H1 (cell line): ENCODE results near the gene LUC7L3. TPM values are rescaled to one million over a fixed set of nuclear protein-coding genes. Genes with fewer than 3 reads are reported as not detected.

Experiments used
- CTCF ChIA-PET: fragments of 300-600 bp; sonication (Branson Sonifier 250); formaldehyde crosslinking; loops from one replicate; lab custom pipeline; 2021; ENCODE audit not compliant: partially characterized antibody; lab: Charles Lee
- POLR2A ChIA-PET: fragments of 300-600 bp; sonication (Branson Sonifier 250); formaldehyde crosslinking; loops from one replicate; lab custom pipeline; 2021; ENCODE audit warnings: inconsistent platforms; ENCODE audit not compliant: partially characterized antibody; lab: Charles Lee
- DNase-seq, 2 experiments: peaks; one replicate each; pipeline versions ENCODE4 v3.0.0 to v3.0.0-alpha.2; 2010 to 2022; ENCODE audit warnings: low spot score in 2 of 2, low read depth in 1 of 2, mixed read lengths in 1 of 2
- FAIRE-seq: peaks from 2 replicates; lab custom pipeline; 2011; peaks lifted over from hg19 to GRCh38; lab: Jason Lieb, UNC
- H2AFZ ChIP-seq: 2 replicates; pipeline ENCODE4 v1.8.1; 2012; ENCODE audit warnings: low read length, inconsistent platforms
- H2AK5ac ChIP-seq: 2 replicates; pipeline ENCODE4 v1.6.1; 2013; ENCODE audit warnings: low read depth, low read length
- H2BK120ac ChIP-seq: replicated peaks from 2 replicates; pipeline ENCODE3; 2013; ENCODE audit warnings: low read depth, low read length, inconsistent platforms
- H2BK12ac ChIP-seq: 2 replicates; pipeline ENCODE4 v1.6.1; 2013; ENCODE audit warnings: low read depth, low read length
- H2BK15ac ChIP-seq: 2 replicates; pipeline ENCODE4 v1.6.1; 2013; ENCODE audit warnings: low read length
- H2BK20ac ChIP-seq: 2 replicates; pipeline ENCODE4 v1.6.1; 2013; ENCODE audit warnings: low read length
- H2BK5ac ChIP-seq: 2 replicates; pipeline ENCODE4 v1.6.1; 2013; ENCODE audit warnings: low read depth, low read length
- H3K14ac ChIP-seq: 2 replicates; pipeline ENCODE4 v1.6.1; 2013; ENCODE audit warnings: inconsistent platforms; ENCODE audit not compliant: insufficient read length
- H3K18ac ChIP-seq: 2 replicates; pipeline ENCODE4 v1.6.1; 2013; ENCODE audit warnings: low read length; ENCODE audit errors: extremely low read depth
- H3K23ac ChIP-seq: 2 replicates; pipeline ENCODE4 v1.6.1; 2013; ENCODE audit warnings: inconsistent platforms; ENCODE audit not compliant: insufficient read length
- H3K23me2 ChIP-seq: 2 replicates; pipeline ENCODE4 v1.6.1; 2013; ENCODE audit warnings: low read depth, low read length
- H3K27ac ChIP-seq: 2 replicates; pipeline ENCODE4 v1.6.1; 2011; ENCODE audit warnings: low read depth, low read length, inconsistent platforms
- H3K27me3 ChIP-seq, 4 experiments: replicated peaks in 1 of 4; 1 replicate in 1 of 4; 2 replicates in 3 of 4; pipeline versions ENCODE4 v1.6.1 to v1.8.1; 2011 to 2013; ENCODE audit warnings: low read length in 3 of 4, mild to moderate bottlenecking in 3 of 4, inconsistent platforms in 2 of 4, mixed read lengths in 2 of 4, moderate library complexity in 1 of 4; ENCODE audit not compliant: control insufficient read depth in 3 of 4, insufficient read depth in 3 of 4; ENCODE audit errors: extremely low read depth in 1 of 4
- H3K36me3 ChIP-seq, 4 experiments: 2 replicates each; pipeline versions ENCODE4 v1.6.1 to v1.8.1; 2011 to 2013; ENCODE audit warnings: mild to moderate bottlenecking in 4 of 4, low read length in 3 of 4, moderate library complexity in 2 of 4, control low read depth in 1 of 4, inconsistent platforms in 1 of 4; ENCODE audit not compliant: insufficient read depth in 4 of 4, control insufficient read depth in 2 of 4
- H3K4ac ChIP-seq: replicated peaks from 2 replicates; pipeline ENCODE3; 2013; ENCODE audit warnings: low read length, low read depth, mixed read lengths, inconsistent platforms; ENCODE audit not compliant: insufficient read length
- H3K4me1 ChIP-seq, 4 experiments: replicated peaks in 1 of 4; 1 replicate in 1 of 4; 2 replicates in 3 of 4; pipeline versions ENCODE4 v1.6.1 to v1.8.1; 2011 to 2013; ENCODE audit warnings: low read length in 3 of 4, inconsistent platforms in 2 of 4, mixed read lengths in 1 of 4; ENCODE audit not compliant: insufficient read depth in 4 of 4, control insufficient read depth in 3 of 4
- H3K4me2 ChIP-seq, 2 experiments: 2 replicates each; pipeline versions ENCODE4 v1.6.1 to v1.8.1; 2011 to 2013; ENCODE audit warnings: low read depth in 2 of 2, low read length in 2 of 2, control low read depth in 1 of 2, inconsistent platforms in 1 of 2, mild to moderate bottlenecking in 1 of 2; ENCODE audit not compliant: insufficient read depth in 1 of 2
- H3K4me3 ChIP-seq, 4 experiments: fragments of 200-600, 300-600 bp in 1 of 4; sonication (generic), shearing (Covaris generic), sonication (Bioruptor Twin) in 1 of 4; 2 replicates each; pipeline versions ENCODE4 v1.5.1 to v1.8.1; 2011 to 2016; ENCODE audit warnings: low read length in 4 of 4, low read depth in 3 of 4, control low read depth in 2 of 4, inconsistent platforms in 2 of 4, mild to moderate bottlenecking in 2 of 4, mixed read lengths in 1 of 4, moderate library complexity in 1 of 4; ENCODE audit not compliant: insufficient read depth in 2 of 4; ENCODE audit errors: extremely low read depth in 1 of 4
- H3K56ac ChIP-seq: replicated peaks from 2 replicates; pipeline ENCODE3; 2013; ENCODE audit warnings: low read depth, mild to moderate bottlenecking, mixed read lengths, low read length, inconsistent platforms; ENCODE audit not compliant: insufficient read length
- H3K79me1 ChIP-seq: 2 replicates; pipeline ENCODE4 v1.6.1; 2013; ENCODE audit warnings: low read depth, low read length, control low read depth
- H3K79me2 ChIP-seq, 2 experiments: 2 replicates each; pipeline versions ENCODE4 v1.6.1 to v1.8.1; 2012 to 2013; ENCODE audit warnings: low read length in 2 of 2, mild to moderate bottlenecking in 2 of 2, inconsistent platforms in 1 of 2; ENCODE audit not compliant: insufficient read depth in 2 of 2, control insufficient read depth in 1 of 2
- H3K9ac ChIP-seq, 4 experiments: replicated peaks in 1 of 4; 1 replicate in 1 of 4; 2 replicates in 3 of 4; pipeline versions ENCODE4 v1.6.1 to v1.8.1; 2011 to 2013; ENCODE audit warnings: low read depth in 3 of 4, low read length in 3 of 4, control low read depth in 2 of 4, mild to moderate bottlenecking in 2 of 4, moderate library complexity in 2 of 4, inconsistent platforms in 1 of 4; ENCODE audit errors: extremely low read depth in 1 of 4
- H3K9me3 ChIP-seq, 2 experiments: 2 replicates each; pipeline versions ENCODE4 v1.6.1 to v1.8.1; 2012 to 2013; ENCODE audit warnings: mild to moderate bottlenecking in 2 of 2, moderate library complexity in 2 of 2, control low read depth in 1 of 2, inconsistent platforms in 1 of 2, low read depth in 1 of 2, low read length in 1 of 2, mixed read lengths in 1 of 2; ENCODE audit not compliant: insufficient read depth in 2 of 2
- H4K20me1 ChIP-seq, 2 experiments: replicated peaks in 1 of 2; 2 replicates each; pipeline versions ENCODE3 to v1.8.1; 2011 to 2013; ENCODE audit warnings: inconsistent platforms in 2 of 2, low read length in 2 of 2, mild to moderate bottlenecking in 1 of 2; ENCODE audit not compliant: insufficient read depth in 2 of 2, control insufficient read depth in 1 of 2
- H4K5ac ChIP-seq: 2 replicates; pipeline ENCODE4 v1.6.1; 2013; ENCODE audit warnings: low read length, low read depth, mixed read lengths, inconsistent platforms; ENCODE audit not compliant: insufficient read length
- H4K8ac ChIP-seq: 2 replicates; pipeline ENCODE4 v1.8.0; 2013; ENCODE audit warnings: mild to moderate bottlenecking, moderate library complexity, low read length, inconsistent platforms; ENCODE audit not compliant: insufficient read depth; ENCODE audit errors: extremely low read depth
- H4K91ac ChIP-seq: replicated peaks from 2 replicates; pipeline ENCODE3; 2013; ENCODE audit warnings: low read length, mixed read lengths, inconsistent platforms; ENCODE audit not compliant: insufficient read length
- BACH1 ChIP-seq: IDR thresholded peaks from 2 replicates; pipeline ENCODE4 v1.6.1; 2012; ENCODE audit warnings: low read length, improper control_type of control experiment
- BRCA1 ChIP-seq: IDR thresholded peaks from 2 replicates; pipeline ENCODE4 v1.6.1; 2012; ENCODE audit warnings: low read depth, low read length, improper control_type of control experiment
- CBX8 ChIP-seq: fragments of 300-800, 300-1000 bp; sonication (generic); IDR thresholded peaks from 2 replicates; pipeline ENCODE4 v1.7.1; 2016; ENCODE audit warnings: low read depth, low read length, borderline replicate concordance
- GABPA ChIP-seq: IDR thresholded peaks from 2 replicates; pipeline ENCODE4 v1.6.1; 2011; ENCODE audit warnings: mild to moderate bottlenecking, low read length, moderate library complexity, borderline replicate concordance; ENCODE audit not compliant: insufficient read depth
- GTF2F1 ChIP-seq: IDR thresholded peaks from 2 replicates; pipeline ENCODE4 v1.6.1; 2012; ENCODE audit warnings: low read depth, low read length, improper control_type of control experiment, borderline replicate concordance
- POLR2AphosphoS5 ChIP-seq: IDR thresholded peaks from 2 replicates; pipeline ENCODE4 v1.6.1; 2011; ENCODE audit warnings: low read depth, low read length
- SIRT6 ChIP-seq: IDR thresholded peaks from one replicate; pipeline ENCODE4 v1.7.1; 2012; ENCODE audit warnings: low read length, inconsistent platforms
- TAF1 ChIP-seq: IDR thresholded peaks from 2 replicates; pipeline ENCODE4 v1.6.1; 2011; ENCODE audit warnings: mild to moderate bottlenecking, low read depth, low read length
- TBP ChIP-seq: IDR thresholded peaks from 2 replicates; pipeline ENCODE4 v1.6.1; 2011; ENCODE audit warnings: low read depth, low read length, improper control_type of control experiment
- WGBS, 2 experiments: shearing (Covaris generic) in 1 of 2; methylation state at CpG; one replicate each; pipeline versions ENCODE4 v1.1.6 to v1.1.7; 2013 to 2015; ENCODE audit warnings: low lambda C conversion rate in 2 of 2, mixed read lengths in 2 of 2, inconsistent platforms in 1 of 2, low coverage in 1 of 2, missing lambda C conversion rate in 1 of 2; ENCODE audit not compliant: insufficient replicate concordance in 2 of 2, insufficient coverage in 1 of 2, insufficient read length in 1 of 2; ENCODE audit errors: extremely low coverage in 1 of 2, missing lambda C conversion rate in 1 of 2; 5-methylcytosine and 5-hydroxymethylcytosine counted together
- polyA plus RNA-seq, 7 experiments: library from polyadenylated mRNA; depleted of rRNA in 3 of 7; stranded (reverse) in 5 of 7; unstranded in 2 of 7; fragments of >200 nt in 5 of 7; fragments of 200-250 nt in 2 of 7; gene quantifications; 1 replicate in 5 of 7; 2 replicates in 1 of 7; 4 replicates in 1 of 7; pipeline versions ENCODE4 v1.2.1 to v1.2.3, GENCODE V29; 2011 to 2013; ENCODE audit warnings: missing spikeins in 2 of 7, mixed read lengths in 2 of 7
- total RNA-seq: library from RNA; stranded (reverse); fragmentation: NEBNext Ultra II Directional; extraction: Animal tissue kit (Norgen Biotek cat#: 25700); gene quantifications from 2 replicates; pipeline ENCODE4 v1.2.1, GENCODE V29; 2021
- TF ChIP-seq, protein P1 (sequence below), 3 experiments: IDR thresholded peaks; 1 replicate in 2 of 3; 2 replicates in 1 of 3; pipeline versions ENCODE4 v1.5.1 to v1.6.1; 2011; ENCODE audit warnings: low read length in 3 of 3, mild to moderate bottlenecking in 3 of 3, inconsistent platforms in 2 of 3, low read depth in 1 of 3, moderate library complexity in 1 of 3; ENCODE audit not compliant: insufficient read depth in 1 of 3; ENCODE audit errors: control extremely low read depth in 1 of 3
- TF ChIP-seq, protein P2 (sequence below): IDR thresholded peaks from 2 replicates; pipeline ENCODE4 v1.6.1; 2011; ENCODE audit warnings: low read length, improper control_type of control experiment

LUC7L3 gene
- total and polyA plus RNA-seq, 2 of the 8 experiments (the other 6 are each of a cell fraction or from before 2014, with no cell fraction given): 102 to 126 TPM

DNA sequence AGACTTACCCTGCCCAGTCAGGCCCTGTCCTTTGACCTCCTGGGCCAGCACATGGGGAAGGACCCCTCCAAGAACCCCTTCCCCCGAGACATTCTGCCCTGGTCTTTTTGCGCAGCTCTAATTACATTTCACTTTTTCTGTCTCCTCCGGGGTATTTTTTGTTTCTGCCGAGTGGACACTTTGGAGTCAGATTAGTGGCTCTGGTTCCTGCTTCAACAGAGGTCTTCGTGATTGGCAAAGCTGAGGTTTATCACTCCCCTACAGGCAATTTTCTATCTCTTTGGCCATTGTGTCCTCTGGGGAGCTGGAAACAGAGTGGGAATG lies 35.2 kb upstream of the LUC7L3 start:
- CTCF ChIA-PET: interaction anchor here (0.8 to 20.2 kb wide), 18 partner anchors 10 to 321 kb away, joined by 3 to 391 read pairs (median 4); no protein-coding TSS in a partner anchor
- Histone ChIP-seq H3K9ac (no peak overlapping the region), H2AK5ac (no peak overlapping the region), H4K5ac (no peak overlapping the region), H3K79me1 (no peaks in the 10 kb centered on the region), H3K4me2 (no peak overlapping the region), H3K56ac (no peak overlapping the region), H3K36me3 (no peaks in the 10 kb centered on the region), H3K79me2 (no peaks in the 10 kb centered on the region), H3K27me3 (no peaks in the 10 kb centered on the region), H2BK15ac (no peak overlapping the region), H2AFZ (0 out of 2 replicates have a peak overlapping the region, but pooled peaks have one; percentile 14), H2BK20ac (no peak overlapping the region), H4K20me1 (no peaks in the 10 kb centered on the region), H3K14ac (no peak overlapping the region), H2BK5ac (peak overlapping the region; percentile 9; the same call in 1 of the 2 replicates), H4K91ac (no peak overlapping the region), H4K8ac (no peak overlapping the region), H3K23ac (no peak overlapping the region), H3K4ac (no peak overlapping the region), H3K18ac (no peak overlapping the region), H3K27ac (no peak overlapping the region), H3K4me3 (no peak overlapping the region), H3K23me2 (no peaks in the 10 kb centered on the region), H2BK12ac (no peak overlapping the region), H3K9me3 (no peaks in the 10 kb centered on the region), H3K4me1 (peaks cover 0 to 13% (median 1%) of the 10 kb centered on the region in 4 experiments; a peak in 3 of 7 replicates), H2BK120ac (no peak overlapping the region)
- POLR2A ChIA-PET: interaction anchor here (1.0 to 1.6 kb wide), 7 partner anchors 10 to 183 kb away, joined by 3 to 4 read pairs (median 3); partner anchors contain the start of gene LUC7L3
- WGBS, 2 experiments: 87% methylated on average over 5 of the region's 5 CpGs; no CpG with 5 or more reads in 1 of the 2 experiments
- DNase-seq: no peak
- no peak for FAIRE-seq
- no peak for TF ChIP-seq SIRT6
- TF ChIP-seq BACH1: no peak
- no peak for TF ChIP-seq POLR2AphosphoS5
- TF ChIP-seq, protein P1, sequence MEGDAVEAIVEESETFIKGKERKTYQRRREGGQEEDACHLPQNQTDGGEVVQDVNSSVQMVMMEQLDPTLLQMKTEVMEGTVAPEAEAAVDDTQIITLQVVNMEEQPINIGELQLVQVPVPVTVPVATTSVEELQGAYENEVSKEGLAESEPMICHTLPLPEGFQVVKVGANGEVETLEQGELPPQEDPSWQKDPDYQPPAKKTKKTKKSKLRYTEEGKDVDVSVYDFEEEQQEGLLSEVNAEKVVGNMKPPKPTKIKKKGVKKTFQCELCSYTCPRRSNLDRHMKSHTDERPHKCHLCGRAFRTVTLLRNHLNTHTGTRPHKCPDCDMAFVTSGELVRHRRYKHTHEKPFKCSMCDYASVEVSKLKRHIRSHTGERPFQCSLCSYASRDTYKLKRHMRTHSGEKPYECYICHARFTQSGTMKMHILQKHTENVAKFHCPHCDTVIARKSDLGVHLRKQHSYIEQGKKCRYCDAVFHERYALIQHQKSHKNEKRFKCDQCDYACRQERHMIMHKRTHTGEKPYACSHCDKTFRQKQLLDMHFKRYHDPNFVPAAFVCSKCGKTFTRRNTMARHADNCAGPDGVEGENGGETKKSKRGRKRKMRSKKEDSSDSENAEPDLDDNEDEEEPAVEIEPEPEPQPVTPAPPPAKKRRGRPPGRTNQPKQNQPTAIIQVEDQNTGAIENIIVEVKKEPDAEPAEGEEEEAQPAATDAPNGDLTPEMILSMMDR (IDR thresholded peaks at IDR 0.05; ENCODE audit: control extremely low read depth in 1 of 3, insufficient read depth in 1 of 3, low read depth in 1 of 3, low read length in 3 of 3): no peak
- no peak for TF ChIP-seq TAF1
- no peak for TF ChIP-seq BRCA1
- no peak for TF ChIP-seq TBP
- TF ChIP-seq, protein P2, sequence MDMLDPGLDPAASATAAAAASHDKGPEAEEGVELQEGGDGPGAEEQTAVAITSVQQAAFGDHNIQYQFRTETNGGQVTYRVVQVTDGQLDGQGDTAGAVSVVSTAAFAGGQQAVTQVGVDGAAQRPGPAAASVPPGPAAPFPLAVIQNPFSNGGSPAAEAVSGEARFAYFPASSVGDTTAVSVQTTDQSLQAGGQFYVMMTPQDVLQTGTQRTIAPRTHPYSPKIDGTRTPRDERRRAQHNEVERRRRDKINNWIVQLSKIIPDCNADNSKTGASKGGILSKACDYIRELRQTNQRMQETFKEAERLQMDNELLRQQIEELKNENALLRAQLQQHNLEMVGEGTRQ: no peak
- no peak for TF ChIP-seq GTF2F1
- no peak for TF ChIP-seq CBX8
- no peak for TF ChIP-seq GABPA
